Embryonic facial prominence (tissue), 1 donor: ENCODE results near the gene HDAC4.
"Not testable (repeated sequence)": the region's sequence is repeated elsewhere in the genome, so short reads cannot be mapped to it uniquely, and the experiment has no call there.

Source experiments
- DNase-seq: peaks from one replicate; pipeline ENCODE4 v3.0.0-alpha.2; 2016; ENCODE audit errors: extremely low spot score

The HDAC4 gene

DNA sequence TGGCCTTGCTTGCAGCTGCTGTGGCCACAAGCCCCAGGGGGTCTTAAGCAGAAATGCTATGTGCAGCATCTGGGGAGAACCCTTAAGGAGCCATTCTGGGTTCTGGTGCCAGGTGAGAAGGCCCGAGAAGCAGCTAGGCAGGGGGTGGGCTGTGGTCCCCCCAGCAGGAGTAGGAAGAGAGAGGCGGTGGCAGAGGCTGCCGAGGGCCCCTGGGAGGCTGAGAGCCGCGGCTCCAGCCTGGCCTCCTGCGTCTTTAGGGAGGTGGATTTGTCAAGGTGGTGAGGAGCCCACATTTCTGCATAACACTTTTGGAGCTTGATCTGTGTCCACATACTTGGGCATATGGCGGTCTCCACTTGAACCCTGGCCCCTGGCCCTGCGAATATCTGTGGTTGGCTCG, 356.5 kb downstream of the HDAC4 start:
- DNase-seq, result no peak

DNA sequence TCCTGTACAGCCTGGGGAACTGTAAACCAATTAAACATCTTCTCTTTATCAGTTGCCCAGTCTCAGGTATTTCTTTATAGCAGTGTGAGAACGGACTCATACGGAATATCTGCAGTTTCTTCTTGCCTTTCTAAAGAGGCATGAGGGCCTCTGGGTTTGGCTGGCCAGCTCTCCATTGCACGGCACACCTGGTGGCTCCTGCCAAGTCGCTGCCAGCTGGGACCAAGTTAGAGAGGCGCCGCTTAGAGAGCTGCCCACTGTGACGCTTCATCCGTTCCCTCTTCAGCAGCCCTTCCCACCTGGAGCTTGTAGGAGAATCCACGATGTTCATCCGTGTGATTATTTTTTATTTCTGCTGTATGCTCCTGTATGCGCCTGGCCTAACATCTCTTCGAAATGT, 357.5 kb downstream of the HDAC4 start:
- no peak for DNase-seq

DNA sequence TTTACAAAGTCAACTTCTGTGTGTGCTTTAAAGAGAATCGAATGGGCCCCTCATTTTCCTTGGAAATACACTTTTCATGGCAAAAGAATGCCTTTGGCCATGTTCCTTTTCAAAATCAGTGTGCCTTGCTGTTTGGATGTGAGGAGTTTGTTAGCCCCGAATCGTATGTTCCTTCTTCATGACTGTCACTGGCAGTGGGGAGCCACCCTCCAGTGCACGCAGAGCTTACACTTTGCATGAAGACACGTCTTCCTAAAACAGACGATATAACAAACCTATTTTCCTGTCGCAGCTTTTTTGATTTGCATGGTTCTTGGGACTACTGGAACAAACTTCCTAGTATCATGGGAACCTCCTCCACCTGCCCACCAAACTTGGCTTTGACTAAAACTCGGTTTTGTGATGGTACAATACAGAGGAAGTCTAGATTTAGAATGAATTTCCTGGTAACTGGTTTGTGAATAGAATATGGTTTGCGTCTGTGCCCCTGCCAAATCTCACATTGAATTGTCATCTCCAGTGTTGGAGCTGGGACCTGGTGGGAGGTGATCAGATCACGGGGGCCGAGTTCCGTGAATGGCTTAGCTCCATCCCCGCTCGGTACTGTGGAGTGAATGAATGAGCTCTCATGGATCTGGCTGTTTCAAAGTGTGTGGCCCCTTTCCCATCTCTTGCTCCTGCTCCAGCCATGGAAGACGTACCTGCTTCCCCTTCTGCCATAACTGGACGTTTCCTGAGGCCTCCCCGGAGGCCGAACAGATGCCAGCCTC, 358.1 kb downstream of the HDAC4 start:
- no peak for DNase-seq

DNA sequence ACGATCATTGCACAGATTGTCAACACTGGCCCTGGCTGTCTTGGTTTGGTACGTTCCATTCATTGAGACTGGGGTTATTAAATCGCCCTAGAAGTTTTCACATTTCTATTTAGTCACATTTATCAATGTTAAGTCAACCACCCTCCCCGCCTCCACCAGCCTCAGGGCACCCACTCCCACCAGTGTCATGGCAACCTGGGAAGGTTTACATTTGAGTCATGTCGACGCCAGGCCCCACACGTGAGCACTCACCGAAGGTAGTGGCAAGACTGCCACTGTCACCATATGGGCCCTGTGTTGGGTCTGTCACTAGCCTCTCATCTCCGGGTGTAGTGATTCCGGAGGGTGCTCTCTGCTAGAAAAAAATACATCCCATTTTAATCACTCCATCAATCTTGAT, 358.8 kb downstream of the HDAC4 start:
- no peak for DNase-seq

DNA sequence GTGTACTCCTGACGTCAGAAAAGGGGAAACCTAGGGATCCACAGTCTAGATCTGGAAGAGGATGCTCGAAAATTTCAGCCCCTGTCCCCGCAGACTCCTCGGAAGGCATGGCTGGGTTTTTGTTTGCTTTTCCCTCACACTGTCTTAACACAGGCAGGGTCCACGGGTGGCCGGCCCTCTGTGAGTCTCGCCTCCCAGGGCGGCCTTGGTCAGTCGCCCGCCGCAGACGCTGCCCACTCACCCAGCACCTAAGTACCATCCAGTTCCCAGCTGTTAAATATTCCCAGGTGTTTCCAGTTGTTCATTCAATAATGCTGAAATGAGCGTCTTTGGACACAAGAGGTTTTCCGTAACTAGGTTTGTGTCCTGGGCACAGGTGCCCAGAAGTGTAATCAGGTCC, 359.8 kb downstream of the HDAC4 start:
- no peak for DNase-seq

DNA sequence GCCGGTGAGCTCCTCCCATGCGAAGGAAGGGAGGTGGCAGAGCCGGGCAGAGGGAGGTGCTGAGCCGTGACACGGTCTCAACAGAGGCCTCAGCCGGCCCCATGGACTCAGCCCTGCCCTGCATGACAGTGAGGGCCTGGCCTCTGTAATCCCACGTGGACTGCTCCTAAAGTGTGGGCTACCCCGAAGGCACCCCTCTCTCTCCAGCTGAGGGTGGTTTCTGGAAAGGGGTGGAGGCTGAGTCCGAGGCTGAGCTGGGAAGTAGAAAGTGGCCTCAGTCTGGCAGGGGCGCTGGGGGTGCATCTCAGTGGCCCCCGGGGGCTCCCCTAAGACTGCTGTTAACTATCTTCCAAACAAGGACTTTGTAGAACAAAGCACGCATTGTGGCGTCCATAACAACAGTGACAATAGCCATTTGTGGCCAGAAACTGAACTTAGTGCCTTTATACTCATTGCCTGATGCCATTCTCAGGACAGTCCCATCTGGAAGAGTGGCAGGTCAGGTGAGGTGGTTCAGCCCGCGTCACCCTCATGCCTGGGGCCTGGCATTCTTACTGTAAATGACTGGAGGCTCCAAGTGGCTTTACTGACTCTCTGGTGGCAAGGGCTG, 360.6 kb downstream of the HDAC4 start:
- DNase-seq, result no peak

DNA sequence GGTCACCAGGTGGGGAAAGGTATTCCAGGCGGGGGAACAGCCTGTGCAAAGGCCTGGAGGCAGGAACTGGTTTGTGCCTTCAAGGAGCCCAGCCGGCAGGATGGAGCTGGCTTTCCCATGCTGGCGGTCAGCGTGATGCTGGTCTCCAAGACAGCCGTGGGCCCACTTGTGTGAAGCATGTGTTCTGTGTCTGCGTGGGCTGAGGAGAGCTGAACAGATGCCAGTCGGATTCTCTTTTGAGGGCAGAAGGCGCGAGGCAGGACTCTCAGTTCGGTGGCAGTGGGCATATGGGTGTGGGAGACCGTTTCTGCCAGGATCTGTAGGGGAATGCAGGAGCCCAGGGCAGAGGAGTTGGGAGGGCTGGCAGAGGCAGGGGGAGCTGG, 361.4 kb downstream of the HDAC4 start:
- no peak for DNase-seq

DNA sequence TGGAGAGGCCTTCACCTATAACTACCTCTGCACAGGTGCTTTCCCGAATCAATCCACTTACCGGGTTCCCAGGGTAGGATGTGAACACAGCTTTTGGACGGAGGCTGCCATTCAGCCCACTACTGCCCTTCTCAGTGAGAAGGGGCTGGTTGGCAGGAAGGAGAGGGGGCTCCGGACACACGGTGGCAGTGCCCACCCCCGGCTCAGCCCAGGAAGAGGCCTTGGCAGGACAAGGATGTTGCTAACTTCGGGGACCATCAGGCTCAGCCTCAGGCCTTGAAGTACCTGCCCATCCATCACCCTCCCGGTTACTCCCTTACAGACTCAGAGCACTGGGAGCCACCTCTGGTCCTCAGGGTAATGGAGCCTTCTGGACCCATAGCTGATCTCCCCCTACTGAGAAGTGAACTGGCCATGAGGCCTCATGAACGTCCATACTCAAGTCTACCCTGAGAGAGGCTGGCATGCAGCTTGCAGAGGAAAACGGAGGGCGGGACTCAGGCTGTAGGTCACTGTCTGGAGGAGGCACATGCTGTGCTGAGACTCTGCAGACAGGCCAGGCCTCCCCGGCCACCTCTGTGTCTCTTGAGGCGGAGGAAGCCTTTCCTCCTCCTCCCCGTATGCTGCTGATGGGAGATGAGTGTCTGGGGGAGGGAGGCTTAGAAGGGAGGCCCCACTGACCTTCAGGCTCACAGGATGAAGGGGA, 361.9 kb downstream of the HDAC4 start:
- no peak for DNase-seq

DNA sequence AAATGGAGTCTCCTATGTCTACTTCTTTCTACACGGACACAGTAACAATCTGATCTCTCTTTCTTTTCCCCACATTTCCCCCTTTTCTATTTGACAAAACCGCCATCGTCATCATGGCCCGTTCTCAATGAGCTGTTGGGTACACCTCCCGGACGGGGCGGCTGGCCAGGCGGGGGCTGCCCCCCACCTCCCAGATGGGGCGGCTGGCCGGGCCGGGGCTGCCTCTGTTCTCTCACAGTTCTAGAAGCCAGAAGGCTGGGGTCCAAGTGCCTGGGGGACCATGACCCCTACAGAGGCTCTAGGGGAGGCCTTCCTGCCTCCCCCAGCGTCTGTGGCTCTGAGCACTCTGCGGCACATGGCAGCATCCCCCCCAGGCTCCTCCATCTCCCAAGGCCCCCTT, 362.5 kb downstream of the HDAC4 start:
- not testable (repeated sequence) for DNase-seq

DNA sequence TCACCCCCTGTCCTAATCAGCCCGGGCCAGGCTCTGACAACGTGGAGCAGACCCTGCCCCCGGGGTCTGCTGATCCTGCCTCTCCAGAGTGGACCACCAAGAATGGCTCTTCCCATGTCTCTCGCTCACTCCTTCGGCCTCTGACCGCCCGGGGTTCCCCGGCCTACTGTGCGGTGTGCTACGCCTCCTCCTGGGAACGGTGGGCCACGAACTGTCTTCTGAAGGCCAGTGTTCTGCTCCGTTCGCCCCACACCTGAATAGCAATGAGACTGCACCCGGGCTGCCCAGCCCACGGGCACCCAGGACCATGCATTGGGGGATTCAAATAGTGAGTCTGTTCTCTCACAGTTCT, 363.3 kb downstream of the HDAC4 start:
- no peak for DNase-seq

DNA sequence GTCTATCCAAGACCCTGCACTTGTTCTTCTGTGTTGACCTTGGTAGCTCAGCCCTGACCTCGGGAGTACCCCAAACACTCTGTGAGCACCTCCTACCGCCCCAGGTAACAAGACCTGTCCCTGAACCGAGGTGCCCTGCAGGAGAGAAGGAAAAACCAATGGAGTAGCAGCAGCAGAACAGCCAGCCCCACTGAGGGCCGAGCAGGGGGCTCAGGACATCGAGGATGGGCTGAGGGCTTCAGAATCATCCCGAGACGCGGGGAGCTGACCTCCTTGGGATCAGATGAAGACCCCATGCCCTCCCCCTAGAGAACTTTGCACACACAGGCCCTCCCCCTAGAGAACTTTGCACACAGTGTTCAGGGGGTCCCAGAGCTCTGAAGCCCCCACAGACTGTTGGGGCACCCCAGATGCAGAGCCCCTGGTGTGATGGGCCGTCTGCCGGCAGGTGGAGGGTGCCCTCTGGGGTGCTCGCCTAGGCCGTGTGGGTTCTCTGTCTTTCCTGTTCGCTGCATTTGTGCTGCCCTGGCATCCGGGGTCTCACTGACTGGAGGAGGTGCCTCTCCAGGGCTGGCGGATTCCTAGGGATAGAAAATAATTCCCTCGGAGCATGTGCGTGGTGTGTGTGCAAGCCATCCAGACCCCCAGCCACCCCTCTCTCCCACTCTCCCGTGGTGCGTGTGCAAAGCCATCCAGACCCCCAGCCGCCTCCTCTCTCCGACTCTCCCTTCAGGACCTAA, 363.8 kb downstream of the HDAC4 start:
- DNase-seq, result no peak

DNA sequence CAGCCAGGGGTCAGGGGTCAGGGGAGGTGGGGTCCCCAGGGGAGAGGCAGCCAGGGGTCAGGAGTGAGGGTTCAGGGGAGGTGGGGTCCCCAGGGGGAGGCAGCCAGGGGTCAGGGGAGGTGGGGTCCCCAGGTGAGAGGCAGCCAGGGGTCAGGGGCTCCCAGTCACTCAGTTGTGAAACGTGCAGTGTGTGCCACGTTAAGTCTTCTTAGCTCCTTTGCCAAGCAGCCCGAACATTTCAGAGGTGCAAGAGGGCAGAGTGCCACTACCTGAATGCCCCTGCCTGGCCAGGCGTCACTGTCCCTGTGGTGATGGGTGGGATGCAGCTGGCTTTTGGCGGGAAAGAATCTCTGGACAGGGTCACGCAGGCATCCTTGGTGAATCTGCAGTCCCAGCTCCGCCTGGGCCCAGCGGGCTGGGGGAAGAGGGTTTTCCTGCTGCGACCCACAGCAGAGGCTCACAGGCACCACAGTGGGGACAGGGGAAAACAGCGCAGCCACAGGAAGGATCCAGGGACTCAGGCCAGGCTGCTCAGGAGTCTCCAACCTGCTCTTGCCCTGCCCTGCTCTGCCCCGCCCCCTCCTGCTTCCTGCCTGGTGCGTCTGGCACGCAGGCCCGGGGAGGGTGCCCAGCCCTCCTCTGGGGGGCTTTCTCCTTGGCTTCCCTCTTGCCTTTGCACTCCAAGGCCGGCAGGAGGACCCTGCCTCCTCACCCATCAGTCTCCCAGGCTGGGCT, 364.7 kb downstream of the HDAC4 start:
- DNase-seq, result no peak

DNA sequence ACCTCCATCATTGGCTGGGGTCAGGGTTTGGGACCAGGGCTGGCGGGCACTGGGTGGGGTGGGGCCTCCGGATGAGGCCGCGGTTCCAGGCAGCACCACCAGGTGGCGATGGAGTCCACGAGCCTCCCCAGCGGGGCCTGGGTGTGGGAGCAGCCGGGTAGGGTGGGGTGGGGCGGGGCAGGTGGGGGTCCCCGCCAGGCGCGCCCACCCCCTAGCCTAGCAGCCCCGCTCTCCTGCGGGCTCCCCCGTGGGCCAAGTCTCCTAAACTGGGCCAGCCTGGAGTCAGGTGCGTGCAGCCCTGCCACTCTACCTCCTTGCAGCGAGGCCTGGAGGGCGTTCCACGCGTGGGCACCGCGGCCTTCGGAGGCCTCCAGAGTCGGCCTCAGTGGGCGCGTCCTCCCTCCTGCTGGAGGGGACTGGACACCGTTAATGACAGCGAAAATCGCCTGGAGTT, 365.4 kb downstream of the HDAC4 start:
- no peak for DNase-seq

DNA sequence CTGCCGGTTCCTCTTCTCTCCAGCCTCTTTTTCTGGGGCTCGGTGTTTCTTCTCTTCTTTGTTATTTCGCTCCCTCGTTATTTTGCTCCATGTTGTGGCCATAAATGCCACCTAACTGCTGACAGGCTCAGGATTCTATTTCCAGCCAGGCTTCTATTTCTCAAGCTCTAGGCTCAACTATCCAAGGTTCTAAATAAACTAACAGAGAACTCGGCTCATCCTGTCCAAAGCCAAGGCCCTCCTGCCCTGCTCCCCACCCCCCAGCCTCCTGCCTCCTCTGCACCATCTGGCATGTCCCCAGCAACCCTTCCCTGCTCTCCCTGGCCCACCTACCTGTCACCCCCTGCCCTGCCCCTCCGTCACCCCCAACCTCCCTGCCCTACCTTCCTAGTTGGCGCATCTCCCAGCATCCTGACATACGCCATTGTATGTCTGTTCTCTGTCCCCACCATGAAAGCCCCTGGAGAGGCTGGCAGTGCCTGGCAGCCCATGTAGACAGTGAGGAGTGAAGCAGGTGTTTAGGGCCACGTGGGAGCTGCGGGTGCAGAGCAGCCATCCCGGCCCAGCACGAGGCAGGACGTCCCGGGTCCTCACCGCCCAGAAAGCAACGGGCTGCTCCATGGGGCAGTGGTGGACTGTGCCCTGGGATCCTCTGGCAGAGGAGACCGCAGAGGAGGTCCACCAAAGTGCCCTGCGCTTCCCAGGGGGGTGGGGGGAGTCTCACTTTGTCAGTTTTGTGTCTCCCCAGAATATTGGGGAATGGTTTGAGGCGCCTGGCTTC, 366.1 kb downstream of the HDAC4 start:
- no peak for DNase-seq

DNA sequence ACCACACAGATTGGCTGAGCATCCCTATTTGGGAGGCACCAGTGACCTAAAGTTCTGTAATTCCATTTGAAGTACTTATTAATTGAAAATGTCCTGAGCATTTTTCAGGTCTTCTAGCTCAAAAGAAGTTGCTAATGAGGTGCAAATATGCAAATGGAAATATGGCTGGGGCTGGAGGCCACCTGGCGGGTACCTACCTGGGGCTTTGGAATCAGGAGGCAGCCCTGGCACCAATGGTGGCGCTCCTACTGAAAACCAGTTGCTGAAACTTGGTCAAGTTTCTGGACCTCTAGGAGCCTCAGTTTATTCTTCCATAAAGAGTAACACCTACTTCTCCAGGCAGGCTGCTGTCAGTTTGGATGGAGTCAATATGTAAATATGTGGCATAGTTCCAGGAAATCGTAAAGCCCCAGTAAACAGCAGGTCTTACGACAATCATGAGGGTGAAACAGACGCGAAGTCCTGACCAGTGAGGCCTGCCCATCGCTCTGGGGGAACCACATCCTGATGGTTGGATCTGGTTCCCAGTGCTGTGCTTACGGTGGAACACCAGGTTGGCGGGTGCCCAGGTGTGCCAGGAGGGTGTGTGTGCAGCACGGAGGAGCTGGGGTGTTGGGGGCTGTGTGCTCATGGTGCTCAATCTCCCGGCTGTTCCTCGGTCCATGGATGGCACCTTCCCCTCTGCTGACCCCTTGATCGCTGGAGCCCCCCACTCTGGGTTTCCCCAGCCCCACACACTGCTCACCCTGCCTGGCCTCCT, 366.8 kb downstream of the HDAC4 start:
- DNase-seq, result no peak

DNA sequence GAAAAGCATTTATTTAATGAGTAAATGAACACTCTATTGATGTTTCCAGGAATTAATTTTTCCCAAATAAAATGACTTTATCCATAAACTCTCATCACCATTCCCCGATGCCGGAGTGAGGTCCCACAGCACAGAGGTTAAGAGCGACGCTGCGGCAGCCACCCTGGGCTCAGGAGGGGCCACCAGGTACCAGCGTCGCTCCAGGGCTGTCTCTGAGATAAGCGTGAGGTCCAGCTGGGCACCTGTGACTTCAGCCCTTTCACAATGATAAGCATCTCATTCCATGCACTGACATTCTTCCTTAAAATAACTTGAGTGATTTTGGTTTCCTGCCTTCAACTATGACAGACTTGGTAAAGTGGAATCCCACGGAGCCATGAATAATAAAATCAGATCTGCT, 370.9 kb downstream of the HDAC4 start:
- DNase-seq, result no peak

DNA sequence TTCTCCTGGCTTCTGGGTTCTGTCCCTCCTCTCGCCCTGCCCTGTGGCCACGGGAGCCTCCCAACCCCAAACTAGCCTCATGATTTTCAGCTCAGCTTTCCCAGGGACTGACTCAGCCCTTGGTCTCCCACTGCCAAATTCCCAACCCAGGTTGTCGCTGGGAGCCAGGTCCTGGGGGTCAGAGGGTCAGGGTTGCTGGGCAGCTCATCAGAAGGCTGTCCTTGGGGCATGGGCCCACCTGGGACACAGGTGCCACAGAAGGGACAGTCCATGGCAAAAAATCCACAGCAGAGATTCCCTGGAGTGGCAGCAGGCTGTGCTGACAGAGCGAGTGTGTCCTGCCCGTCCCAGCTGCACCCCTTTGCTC, 372.6 kb downstream of the HDAC4 start:
- DNase-seq, result no peak

DNA sequence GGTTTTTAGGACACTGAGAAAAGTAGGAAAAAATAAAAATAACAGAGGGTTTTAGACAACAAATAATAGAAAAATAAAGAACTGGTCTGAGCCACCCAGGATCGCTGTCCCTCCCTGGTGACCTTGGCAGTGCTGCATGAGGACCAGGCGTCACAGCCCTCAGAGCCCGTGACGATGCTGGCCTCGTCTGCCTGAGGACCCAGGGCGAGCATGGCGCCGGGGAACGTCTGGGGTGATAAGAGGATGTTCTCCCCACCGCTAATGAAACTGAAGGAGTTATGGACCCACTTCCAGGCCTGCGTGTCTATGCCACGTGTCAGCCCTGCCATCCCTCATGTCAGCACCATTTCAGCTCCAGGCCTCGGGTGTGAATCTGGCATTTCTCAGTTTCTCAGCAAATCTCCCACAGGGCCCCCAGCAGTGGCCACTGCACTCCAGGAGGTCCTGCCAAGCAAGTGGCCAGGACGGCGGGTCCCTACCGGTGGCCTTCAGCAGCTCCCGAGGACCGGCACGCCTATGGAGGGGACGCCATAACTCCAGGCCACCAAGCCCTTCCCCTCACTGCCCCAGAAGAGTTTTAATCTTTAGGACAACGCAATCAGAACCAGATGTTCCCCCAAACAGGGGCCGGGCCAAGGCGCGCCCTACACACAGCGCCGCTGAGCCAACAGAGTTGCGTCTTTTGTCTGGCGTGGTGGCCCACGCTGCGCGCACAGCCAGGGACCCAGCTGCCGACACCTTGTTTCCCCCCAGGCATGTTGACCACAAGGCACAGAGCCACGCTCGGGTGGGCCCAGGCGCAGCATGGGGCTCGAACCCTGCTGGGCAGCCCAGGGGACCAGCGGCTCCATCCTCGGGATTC, 373.2 kb downstream of the HDAC4 start:
- DNase-seq, result no peak

DNA sequence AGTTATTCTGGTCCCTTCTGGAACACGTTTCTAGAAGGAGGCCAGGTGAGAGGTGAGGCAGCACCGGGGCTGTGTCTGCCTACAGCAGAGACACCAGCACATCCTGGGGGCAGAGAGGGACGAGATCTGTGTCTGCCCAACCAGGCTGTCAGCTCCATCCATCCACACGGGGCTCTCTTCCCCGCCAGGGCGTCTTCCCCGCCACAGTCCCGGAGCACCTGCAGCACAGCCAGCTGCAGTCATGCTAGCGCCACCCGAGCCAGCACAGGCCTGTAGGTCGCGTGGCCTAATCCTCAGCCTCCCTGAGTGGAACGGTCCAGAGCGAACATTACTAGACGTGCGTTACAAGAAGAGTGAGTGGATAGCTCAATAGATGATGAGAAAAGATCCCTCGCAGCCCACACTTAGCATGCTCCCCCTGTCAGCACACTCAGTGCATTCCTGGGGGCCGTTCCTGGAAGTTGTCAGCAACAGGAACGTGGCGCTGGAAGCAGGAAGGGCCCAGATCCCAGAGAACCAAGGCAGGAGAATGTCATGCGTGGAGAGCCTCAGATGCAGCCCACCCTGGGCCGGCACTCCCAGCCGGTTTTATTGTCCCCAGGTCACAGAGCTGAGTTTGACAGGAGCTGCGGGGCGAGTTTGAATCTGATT, 374.0 kb downstream of the HDAC4 start:
- DNase-seq, result no peak
